ENCODE measurements around the gene TIAM1.

DNA sequence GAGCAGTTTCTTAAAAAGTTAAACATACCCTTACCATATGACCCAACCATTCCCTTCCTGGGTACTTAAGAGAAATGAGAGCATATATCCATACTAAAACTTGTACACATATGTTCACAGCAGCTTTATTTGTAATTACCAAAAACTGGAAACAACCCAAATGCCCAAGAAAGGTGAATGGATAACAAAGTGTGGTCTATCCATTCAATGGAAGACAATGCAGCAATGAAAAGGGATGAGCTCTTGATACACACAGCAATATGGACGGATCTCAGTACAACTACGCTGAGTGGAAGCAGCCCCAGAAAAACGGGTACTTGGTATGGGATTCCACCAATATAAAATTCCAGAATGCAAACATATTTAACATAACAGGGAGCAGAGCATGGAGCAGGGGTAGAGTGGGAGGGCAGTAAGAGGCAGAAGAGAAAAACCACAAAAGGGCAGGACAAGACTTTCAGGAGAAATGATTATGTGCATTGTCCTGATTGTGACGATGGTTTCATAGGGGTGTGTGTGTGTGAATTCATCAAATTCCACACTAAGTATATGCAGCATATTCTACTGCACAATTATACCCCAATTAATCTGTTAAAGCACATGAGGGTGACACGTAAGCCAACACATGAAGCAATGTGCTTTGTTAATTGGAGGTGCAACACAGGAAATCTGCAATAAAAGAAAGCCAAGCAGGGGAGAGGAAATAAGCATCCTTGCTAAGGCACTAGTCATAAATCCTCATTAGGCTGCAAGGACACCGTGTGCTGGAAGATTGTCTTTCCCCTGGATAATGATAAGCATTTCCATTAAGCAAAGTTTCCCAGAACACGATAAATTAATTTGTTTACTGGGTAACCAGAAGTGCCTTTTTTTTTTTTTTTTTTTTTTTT is 192.7 kb downstream of the TIAM1 start:
- TF ChIP-seq, protein P1, sequence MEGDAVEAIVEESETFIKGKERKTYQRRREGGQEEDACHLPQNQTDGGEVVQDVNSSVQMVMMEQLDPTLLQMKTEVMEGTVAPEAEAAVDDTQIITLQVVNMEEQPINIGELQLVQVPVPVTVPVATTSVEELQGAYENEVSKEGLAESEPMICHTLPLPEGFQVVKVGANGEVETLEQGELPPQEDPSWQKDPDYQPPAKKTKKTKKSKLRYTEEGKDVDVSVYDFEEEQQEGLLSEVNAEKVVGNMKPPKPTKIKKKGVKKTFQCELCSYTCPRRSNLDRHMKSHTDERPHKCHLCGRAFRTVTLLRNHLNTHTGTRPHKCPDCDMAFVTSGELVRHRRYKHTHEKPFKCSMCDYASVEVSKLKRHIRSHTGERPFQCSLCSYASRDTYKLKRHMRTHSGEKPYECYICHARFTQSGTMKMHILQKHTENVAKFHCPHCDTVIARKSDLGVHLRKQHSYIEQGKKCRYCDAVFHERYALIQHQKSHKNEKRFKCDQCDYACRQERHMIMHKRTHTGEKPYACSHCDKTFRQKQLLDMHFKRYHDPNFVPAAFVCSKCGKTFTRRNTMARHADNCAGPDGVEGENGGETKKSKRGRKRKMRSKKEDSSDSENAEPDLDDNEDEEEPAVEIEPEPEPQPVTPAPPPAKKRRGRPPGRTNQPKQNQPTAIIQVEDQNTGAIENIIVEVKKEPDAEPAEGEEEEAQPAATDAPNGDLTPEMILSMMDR (IDR thresholded peaks at IDR 0.05), result no peak
- TF ChIP-seq POLR2A (IDR thresholded peaks at IDR 0.05), result no peak

Data from adrenal gland (tissue), 5 donors.